ENCODE measurements around the gene ZFPL1.

The ZFPL1 gene

DNA sequence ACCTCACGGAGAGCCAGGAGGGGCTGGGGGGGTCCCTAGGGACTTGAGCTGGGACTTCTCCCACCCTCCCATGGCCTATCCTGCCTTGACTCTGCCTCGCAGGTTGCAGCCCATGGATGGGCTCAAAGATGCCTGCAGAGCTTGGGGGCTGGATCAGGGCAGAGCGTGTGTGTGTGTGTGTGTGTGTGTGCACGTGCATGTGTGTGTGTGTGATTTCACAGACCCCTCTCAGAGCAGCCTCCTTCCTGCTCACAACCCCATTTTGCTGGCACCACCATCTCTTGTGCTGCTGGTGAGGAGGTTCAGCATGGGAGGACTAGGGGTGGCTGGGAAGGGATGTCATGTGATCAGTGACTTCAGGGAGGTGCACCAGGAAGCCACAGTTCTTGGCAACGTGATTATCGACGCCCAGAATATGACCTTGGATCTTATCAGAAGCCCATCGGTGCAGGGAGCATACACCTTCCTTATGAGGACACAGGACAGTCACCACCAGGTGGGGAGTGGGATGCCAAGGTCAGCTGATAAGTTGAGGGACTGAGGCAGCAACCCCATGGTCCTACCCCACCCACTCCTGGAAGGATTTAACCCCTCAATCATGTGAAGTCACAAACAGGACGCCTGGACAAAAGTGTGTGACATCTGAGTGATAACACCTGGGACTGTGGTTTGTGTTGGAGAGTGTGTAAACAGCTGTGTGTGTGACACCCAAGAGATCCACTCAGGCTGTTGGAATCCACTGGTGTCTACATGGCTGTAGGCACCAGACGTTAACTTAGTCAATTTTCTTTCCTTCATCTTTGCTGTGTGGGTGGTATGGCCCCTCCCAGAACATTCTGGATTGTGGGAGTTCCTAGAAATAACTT lies 23.8 kb upstream of the ZFPL1 start:
- DNase-seq (ENCODE audit: low read depth in 1 of 2, low spot score in 1 of 2) = no peak

DNA sequence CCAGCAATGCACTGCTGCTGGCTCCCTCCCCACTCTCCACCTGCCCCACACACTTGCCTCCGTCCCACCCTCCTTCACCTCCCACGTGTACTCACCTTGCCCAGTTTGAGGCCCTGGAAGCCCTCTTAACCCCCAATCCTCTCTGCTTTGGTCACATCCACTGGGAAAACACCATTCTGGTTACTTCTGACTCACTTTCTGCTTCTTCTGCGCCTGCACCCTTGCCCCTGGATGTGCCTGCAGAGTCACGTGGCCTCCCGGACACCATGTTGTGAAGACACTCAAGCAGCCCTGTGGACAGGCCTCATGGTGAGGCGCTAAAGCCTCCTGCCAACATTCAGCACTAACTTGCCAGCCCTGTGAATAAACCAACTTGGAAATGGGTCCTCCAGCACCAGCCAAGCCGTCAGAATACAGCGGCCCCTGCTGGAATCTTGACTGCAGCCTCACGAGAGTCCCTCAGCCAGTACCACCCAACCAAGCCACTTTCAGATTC lies 23.1 kb upstream of the ZFPL1 start:
- DNase-seq (ENCODE audit: low read depth in 1 of 2, low spot score in 1 of 2) = no peak

DNA sequence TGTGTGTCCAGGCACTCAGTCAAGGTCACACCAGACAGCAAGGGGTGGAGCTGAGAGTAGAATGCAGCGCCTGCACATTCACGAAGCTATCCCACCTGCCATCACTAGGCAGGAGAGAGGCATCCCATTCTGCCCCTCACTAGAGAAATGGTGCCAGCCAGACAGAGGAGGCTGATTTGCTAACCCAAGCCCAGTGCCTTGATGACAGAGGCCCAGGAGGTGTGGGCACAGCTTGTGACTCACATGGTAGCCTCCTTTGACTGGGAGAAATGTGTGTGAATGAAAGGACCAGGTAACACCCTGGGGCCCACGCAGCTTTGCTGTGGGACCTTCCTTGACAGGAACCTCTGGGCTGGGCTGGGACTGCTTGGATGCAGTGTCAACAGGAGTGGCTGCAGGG lies 20.5 kb upstream of the ZFPL1 start:
- no peak for DNase-seq (ENCODE audit: low read depth in 1 of 2, low spot score in 1 of 2)

DNA sequence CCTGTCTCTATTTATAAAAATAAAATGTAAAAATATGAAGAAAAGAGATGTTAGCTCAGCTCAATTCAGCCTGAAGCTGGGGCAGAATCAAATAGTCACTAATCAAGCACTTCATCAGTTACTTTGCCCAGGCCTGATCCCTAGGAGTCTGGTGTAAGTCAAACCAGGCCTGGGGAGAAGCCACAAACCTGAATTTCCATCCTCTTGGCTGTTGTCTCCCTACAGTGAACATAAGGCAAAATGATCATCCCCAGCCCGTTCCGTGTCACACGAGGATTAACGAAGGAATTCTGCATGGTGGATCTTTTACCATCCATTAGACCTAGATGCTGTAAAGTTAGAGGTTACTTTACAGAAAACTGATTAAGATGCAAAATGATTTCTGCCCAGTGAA lies 19.2 kb upstream of the ZFPL1 start:
- no peak for DNase-seq (ENCODE audit: low read depth in 1 of 2, low spot score in 1 of 2)

DNA sequence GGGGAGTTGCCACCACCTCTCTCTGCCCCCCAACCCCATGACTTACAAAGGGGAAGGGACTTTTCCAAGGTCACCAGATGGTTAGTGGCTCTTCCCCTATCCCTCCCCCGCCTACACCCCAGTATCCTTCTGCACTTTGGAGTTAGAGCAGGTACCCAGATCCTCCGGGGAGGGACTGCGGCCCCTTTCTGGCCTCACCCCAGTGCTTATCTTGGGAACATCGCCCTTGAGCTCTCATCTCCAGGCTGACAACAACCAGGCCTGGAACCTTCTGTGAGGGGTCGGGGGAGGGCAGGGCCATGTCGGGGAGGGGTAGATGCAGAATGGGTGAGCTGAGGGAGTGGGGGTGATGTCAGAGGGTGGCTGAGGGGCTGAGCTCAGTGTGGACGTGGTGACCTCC lies 18.2 kb upstream of the ZFPL1 start:
- DNase-seq (ENCODE audit: low read depth in 1 of 2, low spot score in 1 of 2) = no peak

DNA sequence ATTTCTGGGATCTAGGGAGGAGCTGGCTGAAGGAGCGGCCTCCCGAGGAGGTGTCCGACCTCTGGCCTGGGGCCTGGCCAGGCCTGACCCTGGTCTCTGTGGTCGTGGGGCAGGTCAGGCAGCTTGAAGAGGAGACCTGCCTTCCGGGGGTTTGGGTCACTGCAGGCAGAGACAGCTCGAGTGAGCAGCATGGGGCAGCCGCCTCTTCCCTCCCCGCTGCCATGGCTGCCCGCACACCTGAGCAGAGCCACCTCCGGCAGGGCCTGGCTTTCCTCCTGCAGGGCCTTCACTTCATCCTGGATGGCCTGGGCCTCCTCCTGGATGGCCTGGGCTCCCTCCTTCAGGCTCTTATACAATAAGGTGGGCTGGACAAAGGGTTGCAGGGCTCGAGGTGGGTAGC lies 17.7 kb upstream of the ZFPL1 start:
- DNase-seq (ENCODE audit: low read depth in 1 of 2, low spot score in 1 of 2) = no peak

DNA sequence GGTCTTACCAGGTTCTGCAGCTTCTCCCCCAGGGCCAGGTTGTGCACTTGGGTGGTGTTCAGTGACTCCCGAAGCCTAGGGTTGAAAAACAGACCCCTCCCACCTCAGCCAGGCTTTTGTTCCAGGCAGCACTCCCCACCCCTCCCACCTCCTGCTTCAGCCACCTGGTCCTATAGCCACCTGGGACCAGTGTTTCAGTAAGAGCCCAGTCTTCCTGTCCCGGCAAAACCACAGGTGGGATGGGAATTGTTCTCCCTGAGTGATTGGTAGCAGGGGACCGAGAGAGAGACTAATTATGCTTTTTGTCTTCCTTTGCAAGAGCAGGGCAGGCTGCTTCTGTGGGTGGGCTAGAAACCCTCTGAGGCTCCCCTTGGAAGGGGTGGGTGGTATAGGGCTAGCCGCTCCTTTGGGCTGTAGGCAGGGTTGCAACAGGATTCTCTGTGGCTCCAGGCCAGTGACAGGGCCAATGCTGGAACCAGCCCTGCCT lies 17.2 kb upstream of the ZFPL1 start:
- DNase-seq (ENCODE audit: low read depth in 1 of 2, low spot score in 1 of 2) = no peak

DNA sequence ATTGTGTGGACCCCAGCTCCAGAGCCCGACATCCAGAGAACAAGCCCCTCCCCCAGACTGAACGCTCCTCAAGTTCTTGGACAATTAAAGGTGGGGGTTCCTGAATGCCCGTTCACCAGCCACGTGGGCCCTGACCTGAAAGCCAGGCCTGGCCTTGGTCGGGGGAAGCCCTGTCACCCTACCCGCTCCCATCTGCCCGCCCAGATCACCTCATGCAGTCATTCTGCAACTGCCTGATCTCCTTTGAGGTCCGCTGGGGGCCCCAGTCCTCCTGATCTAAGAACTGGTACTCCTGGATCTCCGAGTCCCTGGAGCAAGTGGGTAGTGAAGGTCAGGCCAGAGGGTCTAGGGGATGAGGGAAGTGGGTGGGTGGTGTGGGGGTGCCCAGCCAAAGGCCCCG lies 16.6 kb upstream of the ZFPL1 start:
- DNase-seq (ENCODE audit: low read depth in 1 of 2, low spot score in 1 of 2) = no peak

DNA sequence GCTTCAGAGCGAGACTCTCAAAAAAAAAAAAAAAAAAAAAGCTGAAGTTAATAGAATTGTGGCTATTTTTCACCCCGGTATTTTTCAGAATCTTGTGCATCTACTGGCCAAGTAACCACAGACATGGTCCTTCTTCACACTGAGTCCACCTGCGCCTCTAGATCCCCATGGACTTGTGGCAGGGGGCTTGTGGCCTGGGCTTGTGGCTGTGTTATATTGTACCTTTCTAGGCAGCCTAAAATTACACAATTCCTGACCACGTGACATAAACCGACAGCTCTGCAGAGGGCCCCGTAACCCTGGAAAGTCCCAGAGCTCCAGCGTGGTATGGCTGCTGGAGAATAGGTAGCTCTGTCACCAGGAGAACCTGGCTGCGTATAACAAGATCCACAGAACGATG lies 14.8 kb upstream of the ZFPL1 start:
- no peak for DNase-seq (ENCODE audit: low read depth in 1 of 2, low spot score in 1 of 2)

DNA sequence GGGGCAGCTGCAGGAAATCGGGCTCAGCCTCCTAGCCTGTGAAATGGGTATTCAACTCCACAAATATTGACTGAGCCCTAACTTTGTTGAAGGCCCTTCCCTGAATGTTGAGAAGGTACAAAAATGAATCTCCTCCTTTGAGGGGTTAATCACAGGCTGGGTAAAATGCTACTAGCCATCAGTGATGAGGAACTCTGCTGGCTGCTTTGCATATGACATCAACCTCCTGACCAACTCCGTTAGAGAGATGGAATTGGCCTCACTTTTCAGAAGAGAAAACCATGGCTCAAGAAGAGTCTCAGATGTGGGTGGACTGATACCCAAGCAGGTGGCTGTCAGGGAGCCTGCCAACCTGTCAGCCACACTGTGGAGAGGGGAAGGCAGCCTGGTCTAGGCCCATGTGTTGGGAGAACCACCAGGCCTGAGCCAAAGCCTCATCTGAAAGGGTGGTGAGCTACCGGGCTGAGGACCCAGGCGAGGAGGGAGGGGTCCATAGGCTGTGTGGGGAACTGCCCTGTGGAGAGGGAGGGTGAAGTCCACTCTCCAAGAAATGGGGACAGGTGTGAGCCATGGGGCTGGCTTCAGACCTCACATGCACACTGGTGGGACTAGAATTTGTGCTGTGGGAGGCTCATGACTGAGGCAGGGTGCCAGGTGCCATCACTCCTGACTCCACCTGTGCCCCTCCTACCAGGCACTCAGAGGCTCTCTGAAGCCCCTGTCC lies 12.0 kb upstream of the ZFPL1 start:
- DNase-seq (ENCODE audit: low read depth in 1 of 2, low spot score in 1 of 2) = no peak

DNA sequence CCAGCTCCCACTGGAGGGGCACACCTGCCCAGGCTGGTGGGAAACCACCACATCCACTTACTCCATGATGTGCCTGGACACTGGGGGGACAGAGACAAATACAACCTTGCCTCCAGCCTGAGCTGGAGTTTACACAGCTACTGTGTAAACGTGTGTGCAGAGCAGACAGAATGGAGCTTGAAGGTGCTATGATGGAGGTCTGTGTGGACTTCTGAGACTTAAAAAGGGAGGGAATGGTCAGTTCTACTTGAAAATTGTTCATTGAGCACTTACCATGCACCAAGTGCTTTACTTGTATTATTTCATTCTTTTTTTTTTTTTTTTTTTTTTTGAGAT lies 11.4 kb upstream of the ZFPL1 start:
- DNase-seq (ENCODE audit: low read depth in 1 of 2, low spot score in 1 of 2) = no peak

DNA sequence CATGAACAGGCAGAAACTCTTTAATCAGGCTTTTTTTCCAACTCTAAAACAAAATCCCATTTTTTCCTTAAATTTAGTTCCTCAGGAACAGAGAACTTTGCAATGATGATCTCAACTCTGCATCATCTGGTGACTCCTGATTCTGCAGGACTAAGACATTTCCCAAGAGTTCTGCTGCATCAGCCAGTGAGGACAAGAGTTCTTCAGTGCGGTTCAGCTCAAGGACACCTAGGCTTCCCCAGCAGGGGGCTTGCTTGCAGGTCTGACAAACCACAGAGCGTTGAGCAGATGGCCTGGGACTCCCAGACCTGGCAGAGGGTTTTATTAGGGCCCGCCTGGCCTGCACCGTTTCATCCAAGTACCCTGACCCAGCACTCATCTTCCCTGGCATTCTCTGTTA lies 6.6 kb upstream of the ZFPL1 start:
- DNase-seq (ENCODE audit: low read depth in 1 of 2, low spot score in 1 of 2) = no peak

DNA sequence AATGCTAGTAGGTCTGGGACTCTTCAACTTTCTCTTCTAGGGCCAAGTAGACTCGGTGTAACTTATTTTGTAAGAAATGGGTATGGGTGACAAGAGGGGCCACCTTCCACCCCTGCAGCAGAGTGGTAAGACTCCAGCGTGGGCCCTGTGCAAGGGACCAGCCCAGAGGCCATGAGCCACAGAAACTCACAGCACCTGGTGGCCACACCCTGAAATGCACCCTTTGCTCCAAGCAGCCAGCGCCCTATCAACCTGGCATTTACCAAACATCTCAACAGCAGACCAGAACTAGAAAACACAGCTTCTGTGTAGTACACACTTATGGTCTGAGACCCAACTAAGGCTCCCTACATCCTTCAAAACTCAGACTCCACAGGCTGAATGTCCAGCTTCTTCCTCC lies 5.9 kb upstream of the ZFPL1 start:
- peak; percentile 54 to 59 for DNase-seq (ENCODE audit: low read depth in 1 of 2, low spot score in 1 of 2)

DNA sequence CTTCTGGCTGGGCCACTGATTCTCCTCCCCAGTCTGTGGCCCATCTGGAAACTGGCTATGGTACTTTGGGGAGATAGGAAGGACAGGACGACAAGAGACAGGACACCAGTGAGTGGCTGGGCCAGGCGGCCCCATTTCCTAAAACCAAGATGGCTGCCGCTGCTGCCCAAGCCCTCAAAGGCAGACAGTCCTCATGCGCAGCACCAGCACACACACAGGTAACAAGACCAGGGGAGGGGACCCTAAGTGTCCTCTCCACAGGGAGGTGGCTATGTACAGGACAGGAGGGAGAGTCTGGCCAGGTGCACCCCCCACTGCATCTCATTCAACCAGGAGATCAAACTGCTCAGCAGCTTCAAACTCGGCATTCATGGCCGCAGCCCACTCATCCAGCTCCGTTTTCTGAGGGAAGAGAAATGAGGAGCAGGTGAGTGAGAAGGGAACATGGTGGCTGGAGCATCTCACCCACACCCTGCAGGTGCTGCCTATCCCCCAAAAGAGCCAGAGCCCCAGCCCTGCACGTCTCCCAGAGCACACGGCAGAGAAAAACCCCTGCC lies 5.2 kb upstream of the ZFPL1 start:
- no peak for DNase-seq (ENCODE audit: low read depth in 1 of 2, low spot score in 1 of 2)

DNA sequence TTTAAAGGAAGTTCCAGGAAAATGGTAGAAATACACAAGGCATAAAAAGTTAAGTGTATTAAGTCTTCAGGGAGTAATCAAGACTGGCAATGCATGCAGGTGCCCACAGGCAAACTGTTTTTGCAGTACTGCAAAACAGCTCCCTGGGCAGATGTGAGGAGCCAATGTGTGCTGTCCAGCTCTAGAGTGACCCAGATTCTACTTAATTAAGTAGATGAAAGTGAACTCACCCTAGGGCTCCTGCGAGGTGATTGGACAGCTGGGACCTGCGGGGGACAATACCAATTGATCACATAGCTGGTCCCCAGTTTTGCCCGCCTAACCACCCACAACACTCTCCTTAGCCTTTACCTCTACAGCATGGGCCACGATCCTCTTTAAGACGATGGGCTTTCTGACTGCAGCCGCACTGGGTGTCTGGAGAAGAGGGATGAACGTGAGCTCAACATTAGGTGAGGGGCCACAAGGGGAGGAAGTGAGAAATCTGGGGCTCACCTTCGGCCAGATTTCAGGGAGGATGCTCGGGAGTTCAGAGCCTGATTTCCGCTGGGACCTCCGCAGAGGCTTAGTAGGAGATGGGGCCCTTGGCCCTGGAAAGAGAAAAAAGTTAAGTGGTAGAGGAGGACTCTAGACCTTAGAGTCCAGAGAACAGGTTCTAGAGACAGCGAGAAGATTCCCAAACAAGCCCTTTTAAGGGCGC lies 738 bp upstream of the ZFPL1 start:
- no peak for DNase-seq (ENCODE audit: low read depth in 1 of 2, low spot score in 1 of 2)

DNA sequence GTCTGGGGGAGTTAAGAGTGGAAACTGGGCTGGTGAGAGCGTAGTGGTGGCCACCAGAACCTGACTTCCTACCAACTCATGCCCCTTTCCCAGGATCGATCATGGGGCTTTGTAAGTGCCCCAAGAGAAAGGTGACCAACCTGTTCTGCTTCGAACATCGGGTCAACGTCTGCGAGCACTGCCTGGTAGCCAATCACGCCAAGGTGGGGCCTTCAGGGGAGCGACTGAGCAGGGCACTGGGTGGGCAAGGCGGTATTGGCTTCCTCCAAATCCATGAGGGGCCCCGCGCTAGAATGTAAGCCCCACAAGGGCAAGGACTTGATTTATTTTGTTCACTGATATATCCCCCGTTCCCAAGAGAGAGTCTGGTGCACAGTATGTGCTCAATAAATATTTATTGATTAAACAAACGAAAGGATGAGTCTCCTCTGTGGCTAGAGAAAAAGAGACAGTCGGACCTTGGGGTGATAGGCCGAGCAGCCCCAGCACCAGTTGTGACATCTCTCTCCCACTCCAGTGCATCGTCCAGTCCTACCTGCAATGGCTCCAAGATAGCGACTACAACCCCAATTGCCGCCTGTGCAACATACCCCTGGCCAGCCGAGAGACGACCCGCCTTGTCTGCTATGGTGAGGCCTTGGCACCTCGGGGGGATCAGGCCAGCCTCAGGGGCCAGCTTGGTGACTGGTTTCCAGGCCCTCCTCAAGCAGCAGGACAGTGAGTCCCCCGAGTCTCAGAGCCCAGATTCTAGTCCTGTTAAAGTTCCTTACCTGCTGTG lies 765 bp downstream of the ZFPL1 start:
- DNase-seq (ENCODE audit: low read depth in 1 of 2, low spot score in 1 of 2) = no peak

DNA sequence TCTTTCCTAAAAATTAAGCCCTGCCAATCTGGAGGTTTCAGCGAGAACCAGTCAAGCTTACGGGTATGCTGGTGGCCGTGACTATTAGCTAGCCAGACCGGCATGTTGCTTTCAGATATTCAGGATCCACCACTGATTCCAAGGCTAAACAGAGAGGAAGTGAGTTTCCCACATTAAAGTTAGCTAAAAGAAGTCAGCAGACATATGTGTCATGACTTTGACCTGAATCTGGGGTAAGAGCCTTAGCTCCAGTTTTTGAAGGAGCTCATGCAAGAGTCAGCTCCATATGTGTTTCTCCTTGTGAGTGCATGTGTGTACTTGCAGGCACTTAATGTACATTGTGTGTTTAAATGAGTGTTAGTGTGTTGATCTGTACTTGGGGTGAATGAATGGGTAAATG lies 1.4 kb downstream of the ZFPL1 start:
- no peak for DNase-seq (ENCODE audit: low read depth in 1 of 2, low spot score in 1 of 2)

DNA sequence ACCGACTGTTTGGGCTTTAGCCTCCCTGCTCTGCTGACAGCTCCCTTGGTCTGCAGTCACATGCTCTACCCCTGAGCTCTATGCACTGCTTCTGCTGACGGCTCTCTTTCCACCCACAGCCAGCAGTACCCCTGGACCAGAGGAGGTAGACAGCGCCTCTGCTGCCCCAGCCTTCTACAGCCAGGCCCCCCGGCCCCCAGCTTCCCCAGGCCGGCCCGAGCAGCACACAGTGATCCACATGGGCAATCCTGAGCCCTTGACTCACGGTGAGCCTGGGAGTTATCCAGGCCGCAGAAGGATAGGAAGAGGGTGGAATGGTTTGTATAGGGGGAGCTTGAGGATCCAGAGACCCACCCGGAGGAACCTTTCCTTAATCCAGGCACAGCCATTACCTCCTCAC lies 2.8 kb downstream of the ZFPL1 start:
- DNase-seq (ENCODE audit: low read depth in 1 of 2, low spot score in 1 of 2) = no peak

DNA sequence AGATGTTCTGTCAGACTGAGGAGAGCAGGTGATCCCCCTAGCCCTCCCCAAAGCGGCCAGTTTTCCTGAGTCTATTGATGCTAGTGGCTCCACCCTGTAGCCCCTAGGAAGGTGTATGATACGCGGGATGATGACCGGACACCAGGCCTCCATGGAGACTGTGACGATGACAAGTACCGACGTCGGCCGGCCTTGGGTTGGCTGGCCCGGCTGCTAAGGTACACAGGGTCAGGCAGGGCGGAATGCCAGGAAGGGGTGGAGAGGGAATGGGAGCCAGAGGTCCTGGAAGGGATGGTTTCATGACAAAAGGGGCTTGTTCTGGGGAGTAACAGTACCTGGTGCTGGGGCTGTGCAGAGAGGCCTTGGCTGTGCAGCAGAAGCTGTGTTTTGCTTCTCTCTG lies 3.2 kb downstream of the ZFPL1 start:
- no peak for DNase-seq (ENCODE audit: low read depth in 1 of 2, low spot score in 1 of 2)

DNA sequence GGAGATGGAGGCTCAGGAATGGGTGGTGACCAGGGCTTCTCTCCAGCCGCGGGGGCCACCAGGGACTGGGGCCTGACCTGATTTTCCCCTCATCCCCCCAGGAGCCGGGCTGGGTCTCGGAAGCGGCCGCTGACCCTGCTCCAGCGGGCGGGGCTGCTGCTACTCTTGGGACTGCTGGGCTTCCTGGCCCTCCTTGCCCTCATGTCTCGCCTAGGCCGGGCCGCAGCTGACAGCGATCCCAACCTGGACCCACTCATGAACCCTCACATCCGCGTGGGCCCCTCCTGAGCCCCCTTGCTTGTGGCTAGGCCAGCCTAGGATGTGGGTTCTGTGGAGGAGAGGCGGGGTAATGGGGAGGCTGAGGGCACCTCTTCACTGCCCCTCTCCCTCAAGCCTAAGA lies 3.8 kb downstream of the ZFPL1 start:
- DNase-seq (ENCODE audit: low read depth in 1 of 2, low spot score in 1 of 2) = no peak

DNA sequence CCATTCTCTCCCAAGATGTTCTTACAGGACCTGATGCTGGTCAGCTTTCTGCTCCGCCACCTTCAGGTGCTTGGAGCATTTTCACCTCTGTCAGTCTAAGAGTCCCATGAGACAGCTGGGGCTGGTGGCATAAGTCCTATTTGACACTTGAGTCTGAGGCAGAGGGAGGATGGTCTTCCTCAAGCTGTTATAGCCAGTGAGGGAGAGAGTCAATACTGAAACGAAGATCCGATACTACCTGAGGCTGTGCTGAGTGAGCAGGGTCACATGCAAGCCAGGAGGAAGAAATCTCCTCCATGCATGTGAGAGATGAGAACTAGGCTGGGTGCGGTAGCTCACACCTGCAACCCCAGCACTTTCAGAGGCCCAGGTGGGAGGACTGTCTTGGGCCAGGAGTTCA lies 5.6 kb downstream of the ZFPL1 start:
- DNase-seq (ENCODE audit: low read depth in 1 of 2, low spot score in 1 of 2) = no peak

Measured in stimulated activated CD4-positive, alpha-beta T cell treated with anti-CD3 and anti-CD28 coated beads, Interleukin-15, amount 100 ng/mL, for 1 hour (primary cell).